GM12873 (cell line): ENCODE measurements around the gene RELT.

Experiments
- CTCF ChIP-seq: IDR thresholded peaks from 2 replicates; pipeline ENCODE4 v1.5.1; 2012; ENCODE audit warnings: low read depth, mild to moderate bottlenecking, moderate library complexity, low read length, control low read depth; ENCODE audit not compliant: insufficient read depth; ENCODE audit errors: missing control alignments

Gene RELT

GRCh38 chr11:73429121-73429750 is 53.0 kb downstream of the RELT start:
- no peak for TF ChIP-seq CTCF

- TF ChIP-seq CTCF, result no peak
These were observed 54.1 kb downstream of the RELT start for GRCh38 chr11:73430326-73430725.

GRCh38 chr11:73431396-73431795 is 55.2 kb downstream of the RELT start:
- no peak for TF ChIP-seq CTCF

GRCh38 chr11:73439002-73439843 is 63.0 kb downstream of the RELT start:
- TF ChIP-seq CTCF, result no peak

- TF ChIP-seq CTCF, result no peak
These were observed 69.8 kb downstream of the RELT start for GRCh38 chr11:73445980-73446379.

- TF ChIP-seq CTCF, result no peak
These were observed 70.6 kb downstream of the RELT start for GRCh38 chr11:73446766-73447165.
